Measurements from ENCODE around the gene TACC2.

The TACC2 gene

DNA sequence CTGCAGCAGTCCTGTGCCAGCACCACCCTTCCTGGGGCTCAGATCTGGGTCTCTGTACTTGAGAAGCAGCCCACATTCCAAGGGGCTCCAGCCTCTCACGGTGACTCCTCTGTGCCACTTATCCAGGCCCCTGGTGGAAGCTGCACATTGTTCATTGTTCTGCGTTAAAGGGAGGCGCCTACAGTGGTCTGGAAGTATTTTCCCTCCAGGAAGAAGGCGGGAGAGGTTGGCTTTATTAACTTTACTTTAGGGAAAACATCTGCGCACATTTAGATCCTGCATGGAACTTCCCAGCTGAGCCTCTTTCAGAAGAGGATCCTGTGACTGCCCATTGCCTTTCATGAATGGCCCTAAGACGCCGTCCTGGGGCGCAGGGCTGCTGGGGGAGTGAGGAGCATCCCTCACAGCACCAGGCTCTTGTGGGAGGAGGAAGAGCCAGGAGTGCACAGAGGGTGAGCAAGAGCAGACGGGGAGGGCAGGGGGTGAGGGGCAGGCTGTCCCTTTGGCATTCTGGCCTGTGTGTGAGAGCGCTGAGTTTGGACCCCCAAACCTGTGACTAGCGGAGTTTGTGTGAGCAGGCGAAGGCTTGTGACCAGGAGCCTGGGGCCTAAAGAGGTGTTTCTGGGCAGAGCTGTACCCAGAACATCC, 183.5 kb downstream of the TACC2 start:
- no peak for DNase-seq

DNA sequence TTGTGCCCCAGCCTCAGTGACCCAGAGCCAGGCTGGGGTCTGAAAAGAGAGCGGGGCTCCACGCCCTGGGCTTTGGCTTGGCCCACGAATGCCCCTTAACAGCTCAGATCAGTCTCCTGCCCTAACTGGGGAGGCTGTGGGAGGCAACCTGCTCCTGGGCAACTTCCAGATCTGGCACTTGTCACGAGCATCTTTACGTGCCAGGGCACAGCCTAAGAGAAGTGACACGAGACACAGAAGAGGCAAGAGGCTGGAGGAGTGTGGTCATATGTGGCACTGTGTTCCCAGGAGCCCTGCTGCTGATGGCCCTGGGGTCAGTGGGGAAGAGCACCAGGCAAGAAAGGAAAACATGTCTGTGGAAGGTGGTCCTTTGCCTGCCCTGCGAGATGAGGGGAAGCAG, 184.4 kb downstream of the TACC2 start:
- no peak for DNase-seq

DNA sequence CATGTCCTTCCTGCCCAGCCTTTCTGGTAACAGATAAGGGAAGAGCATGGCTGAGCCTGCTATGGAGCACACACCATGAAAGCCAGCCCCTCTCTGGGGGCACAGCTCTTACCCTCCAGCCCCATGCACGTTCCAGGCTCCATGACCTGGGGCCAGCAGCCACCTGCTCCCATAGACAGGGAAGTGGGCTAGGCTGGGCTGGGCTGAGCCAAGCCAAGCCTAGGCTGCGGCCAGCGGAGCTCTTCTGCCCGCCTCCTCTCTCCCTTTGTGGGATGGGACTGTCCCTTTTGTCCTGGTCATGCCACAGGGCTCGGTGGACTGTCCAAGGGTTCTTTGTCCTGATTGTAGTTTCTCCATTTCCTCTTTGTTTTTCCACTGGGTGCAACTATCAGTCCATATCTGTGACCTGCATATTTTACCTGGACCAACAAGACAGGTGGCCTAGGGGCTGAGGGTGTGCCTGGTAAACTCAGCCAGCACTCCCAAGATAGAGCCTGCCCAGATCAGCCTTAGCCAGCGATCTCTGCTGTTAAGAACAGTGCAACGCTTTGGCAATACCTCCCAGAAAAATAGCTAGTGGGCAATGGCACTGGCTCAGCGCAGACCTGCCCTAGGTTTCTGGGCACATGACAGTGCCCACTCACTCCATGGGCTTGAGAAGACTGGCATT, 184.9 kb downstream of the TACC2 start:
- DNase-seq, result no peak

DNA sequence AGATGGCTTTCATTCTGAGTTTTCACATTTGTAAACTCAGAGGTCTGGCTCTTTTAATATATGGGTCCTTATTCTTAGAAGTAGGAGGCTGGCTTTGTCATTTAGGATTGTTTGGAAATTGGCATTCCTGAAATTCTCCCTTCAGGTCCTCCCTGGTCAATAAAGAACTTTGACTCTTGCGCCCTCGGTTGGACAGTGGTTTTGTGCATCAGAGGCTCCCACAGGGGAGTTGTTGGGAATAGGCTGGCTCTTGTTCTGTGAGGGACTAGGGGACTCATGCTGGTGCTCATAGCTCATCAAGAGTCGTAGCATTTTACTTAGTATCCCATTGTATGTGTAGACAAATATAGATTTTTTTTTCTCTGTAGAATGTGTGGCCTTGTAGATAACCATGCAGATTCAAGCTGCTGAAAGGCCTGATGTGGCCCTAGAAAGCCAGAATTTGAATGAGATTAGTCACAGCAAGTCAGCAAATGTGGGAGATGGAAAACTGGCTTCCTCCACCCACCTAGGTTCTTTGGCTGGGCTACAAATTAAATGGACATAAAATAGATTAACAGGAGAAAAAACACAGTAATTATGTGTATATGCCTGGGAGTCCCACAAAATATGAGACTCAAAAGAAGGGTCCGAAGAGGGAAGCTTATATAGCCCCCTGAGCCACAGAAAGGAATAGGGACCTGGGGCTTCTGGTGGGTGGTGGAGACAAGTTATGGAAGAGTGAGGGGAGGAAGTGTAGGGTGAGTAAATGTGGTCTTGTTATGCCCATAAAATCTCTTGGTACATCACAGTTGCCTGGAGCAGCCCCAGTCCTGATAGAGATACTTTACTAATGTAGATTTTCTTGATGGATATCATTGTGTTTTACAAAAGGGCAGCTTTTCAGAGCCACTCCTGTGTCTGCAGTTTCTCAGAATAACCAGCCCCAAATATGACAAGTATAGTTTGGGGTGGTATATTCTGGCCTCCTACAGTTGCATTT, 187.6 kb downstream of the TACC2 start:
- no peak for DNase-seq

DNA sequence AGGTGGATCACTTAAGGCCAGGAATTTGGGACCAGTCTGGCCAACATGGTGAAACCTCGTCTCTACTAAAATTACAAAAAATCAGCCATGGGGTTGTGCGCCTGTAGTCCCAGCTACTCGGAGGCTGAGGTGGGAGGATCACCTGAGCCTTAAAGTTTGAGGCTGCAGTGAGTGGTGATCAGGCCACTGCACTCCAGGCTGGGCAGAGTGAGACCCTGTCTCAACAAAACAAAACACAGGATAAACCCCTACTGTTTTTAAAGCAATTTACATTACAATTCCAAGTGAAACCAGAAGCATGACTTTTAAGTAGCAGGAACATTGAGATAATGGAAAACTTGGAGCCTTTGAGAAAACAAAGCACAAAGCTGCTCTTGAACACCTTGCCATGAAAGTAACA, 189.7 kb downstream of the TACC2 start:
- no peak for DNase-seq

DNA sequence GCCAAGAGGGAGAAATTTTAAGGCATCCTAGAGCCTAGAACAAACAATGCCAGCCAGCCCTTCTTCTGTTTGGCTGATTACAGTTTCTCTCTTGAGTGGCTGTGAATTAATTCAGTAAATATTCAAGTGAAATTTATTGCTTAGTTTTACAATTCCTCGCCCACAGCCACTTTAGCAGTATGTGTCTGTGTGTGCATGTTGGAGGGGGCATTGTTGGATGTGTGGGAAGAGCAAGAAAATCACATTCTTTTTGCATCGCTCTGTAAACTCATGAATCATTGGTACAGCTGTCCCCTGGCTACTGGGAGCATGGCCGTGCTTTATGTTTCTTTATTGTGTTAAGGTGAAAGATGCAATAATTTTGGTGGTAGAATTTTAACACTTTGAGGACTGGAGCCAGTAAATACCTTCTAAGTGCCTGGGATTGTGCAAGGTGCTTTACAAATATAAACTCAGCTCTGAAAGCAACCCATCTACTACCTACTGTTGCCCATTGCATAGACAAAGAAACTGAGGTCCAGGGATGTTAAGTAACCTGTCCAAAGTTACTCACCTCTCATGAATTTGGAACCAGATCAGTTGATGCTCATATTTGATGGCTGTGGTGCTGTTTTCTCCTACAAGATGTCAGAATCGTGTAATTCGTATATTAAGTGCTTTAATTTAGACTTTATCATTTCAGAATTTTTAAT, 192.2 kb downstream of the TACC2 start:
- no peak for DNase-seq

- no peak for DNase-seq
Observed at GRCh38 chr10:122181876-122182275, 192.9 kb downstream of the TACC2 start.

- DNase-seq, result no peak
Observed at GRCh38 chr10:122182308-122182707, 193.3 kb downstream of the TACC2 start.

DNA sequence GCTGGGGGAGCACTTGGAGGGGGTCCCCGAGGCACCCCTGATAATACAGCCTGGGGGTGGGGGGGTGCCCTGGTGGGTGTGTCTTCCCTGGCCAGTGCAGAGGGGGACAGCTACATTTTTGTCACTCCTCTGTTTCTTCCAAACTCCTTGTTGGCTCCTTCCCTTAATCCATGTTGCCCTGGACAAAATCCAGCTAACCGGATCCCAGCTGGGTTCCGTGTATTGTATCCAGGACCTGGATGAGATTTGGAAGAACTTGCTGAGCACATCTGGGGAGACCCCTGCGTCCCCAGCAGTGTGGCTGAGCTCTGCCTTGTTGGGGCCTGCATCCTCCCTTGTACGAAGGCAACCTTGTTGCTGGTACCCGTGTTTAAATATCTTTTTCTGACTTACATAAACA, 195.3 kb downstream of the TACC2 start:
- no peak for DNase-seq

GRCh38 chr10:122185643-122186042, 196.7 kb downstream of the TACC2 start:
- DNase-seq, result no peak

DNA sequence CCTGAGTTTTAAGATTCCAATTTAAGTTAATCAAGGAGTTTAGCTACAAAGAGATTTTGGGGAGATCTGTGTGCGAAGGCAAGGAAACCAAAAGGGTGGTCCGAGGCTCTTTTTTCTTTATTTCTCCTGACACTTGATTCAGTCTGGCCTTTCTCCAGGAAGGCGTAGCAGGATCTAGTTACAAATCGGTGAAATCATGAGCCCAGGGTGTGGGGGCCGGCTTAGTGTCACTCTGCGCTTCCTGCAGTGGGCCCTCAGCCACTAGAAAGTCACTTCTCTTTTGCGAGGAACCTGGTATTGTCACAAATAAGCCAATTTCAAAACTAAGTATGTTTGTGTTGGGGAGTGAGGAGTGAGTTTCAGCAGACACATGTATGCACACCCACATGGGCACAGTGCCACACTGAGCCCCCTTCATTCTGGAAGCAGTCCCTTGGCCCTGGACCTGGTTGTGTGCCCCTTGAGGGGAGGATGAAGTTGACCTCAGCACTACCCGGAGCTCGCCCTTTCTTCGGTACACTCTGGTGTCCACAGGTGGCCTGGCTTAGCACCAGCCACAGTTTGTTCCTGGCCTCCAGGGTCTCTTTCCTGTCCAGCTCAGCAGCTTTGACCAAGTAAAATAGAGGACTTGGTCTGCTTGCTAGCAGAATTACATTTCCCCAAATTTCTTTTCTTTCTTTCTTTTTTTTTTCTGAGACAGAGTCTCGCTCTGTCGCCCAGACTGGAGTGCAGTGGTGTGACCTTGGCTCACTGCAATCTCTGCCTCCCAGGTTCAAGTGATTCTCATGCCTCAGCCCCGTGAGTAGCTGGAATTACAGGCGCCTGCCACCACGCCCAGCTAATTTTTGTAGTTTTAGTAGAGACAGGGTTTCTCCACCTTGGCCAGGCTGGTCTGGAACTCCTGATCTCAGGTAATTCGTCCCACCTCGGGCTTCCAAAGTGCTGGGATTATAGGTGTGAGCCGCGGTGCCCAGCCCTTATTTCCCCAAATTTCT, 198.2 kb downstream of the TACC2 start:
- no peak for DNase-seq

GRCh38 chr10:122188706-122189105, 199.7 kb downstream of the TACC2 start:
- no peak for DNase-seq

GRCh38 chr10:122189185-122189584, 200.2 kb downstream of the TACC2 start:
- DNase-seq, result no peak

GRCh38 chr10:122190176-122190943, 201.4 kb downstream of the TACC2 start:
- no peak for DNase-seq

GRCh38 chr10:122191936-122192541, 203.1 kb downstream of the TACC2 start:
- no peak for DNase-seq

GRCh38 chr10:122194251-122194650, 205.3 kb downstream of the TACC2 start:
- no peak for DNase-seq

DNA sequence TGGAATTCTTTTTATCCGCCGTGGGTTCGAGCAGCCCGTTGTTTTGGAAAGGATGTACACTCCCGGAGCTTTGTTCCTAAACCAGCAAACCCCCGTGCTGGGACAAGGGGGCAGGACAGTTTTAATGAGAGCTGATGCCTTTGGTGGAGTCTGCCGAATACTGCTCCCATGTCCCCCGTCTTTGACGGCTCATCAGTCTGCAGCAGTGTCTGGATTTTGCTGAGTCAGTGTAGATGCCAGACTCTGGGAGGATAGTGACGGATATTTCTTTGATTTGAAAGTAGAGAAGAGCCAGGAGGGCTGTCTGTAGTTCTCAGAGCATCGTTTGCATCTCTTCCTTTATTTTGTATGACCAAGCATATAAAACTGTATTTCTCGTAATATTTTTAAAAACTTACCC, 207.3 kb downstream of the TACC2 start:
- DNase-seq, result no peak

DNA sequence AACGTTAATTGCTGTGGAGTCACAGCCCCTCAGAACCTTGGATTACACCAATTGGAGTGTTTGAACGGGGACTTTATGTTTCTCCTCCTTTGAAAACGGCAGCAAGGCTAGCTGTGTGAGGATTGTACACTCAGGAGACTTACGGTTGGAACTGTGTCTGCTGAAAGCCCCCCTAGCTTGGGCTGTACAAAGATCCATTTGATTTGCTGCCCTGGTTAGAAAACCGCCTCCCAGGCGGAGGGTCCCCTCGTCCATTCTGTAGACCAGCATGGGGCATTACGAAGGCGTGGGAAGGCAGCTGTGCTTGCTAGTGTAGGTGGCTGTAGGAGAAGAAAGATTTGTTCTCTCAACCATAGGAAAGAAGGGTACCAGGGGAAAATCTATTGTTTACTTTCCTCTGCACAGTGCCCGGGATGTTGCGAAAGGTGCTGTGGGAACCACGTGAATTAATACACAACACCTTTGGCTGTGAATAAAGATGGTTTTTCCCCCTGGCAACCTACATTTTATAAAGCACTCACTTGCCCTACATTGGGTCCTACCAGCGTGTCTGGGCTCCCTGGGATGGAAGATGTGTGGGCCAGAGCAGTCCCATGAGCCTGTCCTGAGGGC, 208.8 kb downstream of the TACC2 start:
- no peak for DNase-seq

DNA sequence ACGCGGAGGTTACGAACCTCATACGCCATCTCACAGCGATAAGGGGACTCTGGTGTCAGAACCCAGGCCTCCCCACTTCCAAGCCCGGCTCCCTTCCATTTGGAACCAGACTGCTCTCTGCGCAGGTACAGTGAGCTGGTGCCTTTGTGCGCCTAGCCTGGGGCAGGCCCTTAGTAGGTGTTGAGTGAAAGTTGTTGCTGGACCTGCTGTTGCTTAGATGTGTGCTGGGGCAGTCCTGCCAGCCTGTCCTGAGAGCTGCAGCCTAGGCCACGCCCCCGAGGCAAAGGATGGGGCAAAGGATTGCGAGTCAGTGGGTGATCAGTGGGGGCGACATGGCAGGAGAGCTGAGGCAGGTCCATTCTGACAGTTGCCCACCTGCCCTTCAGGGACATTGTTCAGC, 209.7 kb downstream of the TACC2 start:
- DNase-seq, result no peak

- DNase-seq, result no peak
Observed at GRCh38 chr10:122199070-122199469, 210.1 kb downstream of the TACC2 start.
